Epithelial cell of prostate (primary cell): ENCODE results near the gene GRP.

Experiments
- DNase-seq: peaks from one replicate; pipeline ENCODE4 v3.0.0-alpha.2; 2011; ENCODE audit warnings: low read depth, low spot score
- H3K27ac ChIP-seq: fragments of 450-650 bp; 2 replicates; pipeline ENCODE4 v1.5.1; 2017; ENCODE audit warnings: mild to moderate bottlenecking

Gene GRP

GRCh38 chr18:59266459-59266858, 46.5 kb downstream of the GRP start:
- H3K27ac ChIP-seq: no peak overlapping the region
- DNase-seq: no peak

- DNase-seq: no peak
- H3K27ac ChIP-seq: no peak overlapping the region
Observed at GRCh38 chr18:59266886-59267502, 47.0 kb downstream of the GRP start.

- no peak overlapping the region for H3K27ac ChIP-seq
- no peak for DNase-seq
Observed at GRCh38 chr18:59267503-59268126, 47.7 kb downstream of the GRP start.

DNA sequence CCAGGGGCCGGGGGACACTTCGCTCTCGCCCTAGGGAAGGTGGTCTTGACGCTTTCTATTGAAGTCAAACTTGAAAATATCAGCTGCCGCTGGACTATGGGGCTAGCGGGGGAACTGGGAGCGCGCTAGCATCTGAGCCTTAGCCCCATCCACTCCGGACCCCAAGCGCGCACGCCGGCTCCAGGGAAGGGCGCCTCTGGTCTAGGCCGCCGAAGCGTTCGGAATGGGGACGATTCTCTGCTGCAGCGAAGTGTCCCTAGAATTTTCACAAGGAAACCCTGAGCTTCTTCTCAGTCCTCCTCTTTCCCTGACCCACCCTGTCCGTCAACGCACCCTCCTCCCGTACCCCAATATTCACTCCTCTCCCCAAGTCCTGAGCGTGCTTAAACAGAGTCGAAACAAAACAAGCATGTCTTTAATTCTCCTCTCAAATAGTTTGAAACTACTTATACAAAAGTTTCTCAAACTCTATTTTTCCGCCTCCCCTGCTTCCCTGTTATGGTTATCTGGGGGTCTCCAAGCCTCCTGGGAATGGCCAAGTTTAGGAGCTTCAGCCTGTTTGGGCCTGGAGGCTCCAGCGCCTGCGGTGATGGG, 48.3 kb downstream of the GRP start:
- no peak overlapping the region for H3K27ac ChIP-seq
- DNase-seq: no peak

- DNase-seq: no peak
- H3K27ac ChIP-seq: no peak overlapping the region
Observed at GRCh38 chr18:59268721-59269562, 49.0 kb downstream of the GRP start.

DNA sequence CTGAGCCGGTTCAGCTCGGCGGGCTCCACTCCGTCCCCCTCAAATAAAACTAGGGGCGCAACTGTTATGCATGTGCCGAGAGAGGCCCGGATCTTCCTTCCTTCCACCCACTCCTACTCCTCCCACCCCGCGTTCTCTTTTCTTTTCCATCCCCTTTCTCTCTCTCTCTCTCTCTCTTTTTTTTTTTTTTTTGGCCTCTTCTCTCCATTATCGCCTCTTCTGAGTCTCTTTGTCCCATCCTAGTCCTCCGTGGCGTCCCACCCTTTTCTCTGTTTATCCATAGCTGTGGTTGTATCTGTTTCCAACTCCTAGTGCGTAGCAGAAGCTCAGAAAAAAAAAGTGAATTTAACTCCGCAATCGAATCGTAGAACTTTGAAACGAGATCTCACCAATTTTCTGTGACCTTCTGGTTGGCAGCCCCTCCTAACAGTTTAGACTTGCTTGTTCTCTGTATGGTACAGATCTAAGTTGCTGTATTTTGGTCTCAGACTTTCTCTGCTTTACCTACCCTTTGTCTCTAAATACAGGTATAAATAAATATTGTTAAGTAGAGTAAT, 49.7 kb downstream of the GRP start:
- no peak for DNase-seq

GRCh38 chr18:59270689-59271257, 50.8 kb downstream of the GRP start:
- H3K27ac ChIP-seq: no peak overlapping the region
- DNase-seq: no peak

More for the DNA sequence above, 49.7 kb downstream of the GRP start:
- H3K27ac ChIP-seq: no peak overlapping the region

GRCh38 chr18:59271606-59272220, 51.8 kb downstream of the GRP start:
- no peak overlapping the region for H3K27ac ChIP-seq
- DNase-seq: no peak

GRCh38 chr18:59272221-59272888, 52.4 kb downstream of the GRP start:
- no peak overlapping the region for H3K27ac ChIP-seq
- no peak for DNase-seq

DNA sequence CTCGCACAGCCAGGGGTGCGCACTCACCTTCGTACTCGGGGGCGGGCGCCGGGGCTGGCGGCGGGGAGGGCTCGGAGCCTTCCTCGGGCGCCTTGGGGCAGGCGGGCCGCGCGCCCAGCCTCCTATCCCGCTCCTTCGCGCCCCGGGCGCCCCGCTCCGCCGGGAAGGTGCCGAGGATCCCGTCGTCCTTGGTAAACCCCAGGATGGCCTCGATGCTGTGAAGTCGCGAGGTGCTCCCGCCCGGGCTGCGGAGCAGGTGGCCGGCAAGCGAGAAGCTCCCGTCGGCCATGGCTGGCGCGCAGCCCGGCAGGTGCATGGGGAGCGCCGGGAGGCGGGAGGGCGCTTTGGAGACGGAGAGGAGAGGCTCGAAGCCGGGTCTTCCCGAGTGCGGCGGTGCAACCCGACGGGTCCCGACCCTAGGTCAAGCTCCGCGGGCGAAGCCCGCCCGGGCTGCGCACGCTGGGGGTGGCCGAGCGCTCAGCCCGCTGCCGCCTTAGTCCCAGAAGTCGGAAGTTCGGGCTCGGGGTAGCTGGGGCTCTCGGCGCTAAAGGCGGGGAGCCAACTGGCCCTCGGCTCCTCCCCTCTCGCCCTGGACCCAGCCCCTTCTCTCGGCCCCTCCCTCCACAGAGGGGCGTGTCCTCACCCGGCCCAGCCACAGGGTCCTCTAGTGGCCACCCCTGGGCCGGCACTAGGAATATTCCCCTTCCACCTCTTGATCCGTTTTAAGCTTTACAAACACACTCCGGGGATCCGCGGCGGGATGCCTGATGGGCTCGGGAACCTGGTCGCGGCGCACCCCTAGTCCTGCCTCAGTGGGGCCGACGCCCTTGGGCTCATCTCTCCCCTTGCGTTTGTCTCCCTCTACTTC, 53.2 kb downstream of the GRP start, which contains the start of gene RAX:
Gene RAX, minus strand, starts transcription at position 564 of the 868 bp plus-strand sequence. Its CDS starts 248 bp downstream, at position 316.
- no peak for DNase-seq

DNA sequence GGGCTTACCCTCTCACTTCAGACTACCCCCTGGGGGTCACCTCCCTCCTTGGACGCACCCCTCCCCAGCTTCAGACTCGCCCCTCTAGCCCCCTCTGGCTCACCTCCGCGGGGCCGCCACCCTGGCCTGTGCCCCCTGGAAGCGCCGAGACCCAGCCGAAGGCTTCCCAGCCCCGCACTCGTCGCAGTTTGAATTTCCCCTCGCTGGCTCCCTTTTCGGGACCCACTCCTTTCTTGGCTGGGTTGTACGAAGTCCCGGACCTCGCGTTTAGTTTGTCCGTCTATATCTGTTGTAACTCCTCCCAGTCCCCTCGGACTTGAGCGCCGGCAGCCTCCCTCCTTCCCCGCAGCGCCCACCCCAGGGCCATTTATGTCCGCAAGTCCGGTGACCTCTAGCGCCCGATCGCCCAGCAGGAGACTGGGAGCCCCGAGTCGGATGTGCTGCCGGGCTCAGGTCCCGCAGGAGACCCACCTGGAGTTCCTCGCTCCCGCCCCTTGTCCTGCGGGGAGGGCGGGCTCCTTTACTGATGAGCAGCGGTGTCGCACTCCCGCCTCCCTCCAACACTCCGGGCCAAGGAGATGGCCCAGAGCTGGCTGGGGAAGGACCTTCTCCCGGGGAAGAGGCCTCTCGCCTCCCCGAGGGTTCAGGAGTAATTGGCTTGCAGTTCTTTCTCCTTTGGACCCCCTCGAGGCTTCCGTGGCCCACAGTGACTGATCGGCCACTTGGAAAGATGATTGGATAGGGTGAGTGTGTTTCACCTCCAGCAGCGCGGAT, 54.0 kb downstream of the GRP start:
- DNase-seq: no peak
- H3K27ac ChIP-seq: no peak overlapping the region

More for the DNA sequence above, 53.2 kb downstream of the GRP start, which contains the start of gene RAX:
- no peak within 1 kb of the TSS for H3K27ac ChIP-seq

GRCh38 chr18:59274533-59274928, 54.6 kb downstream of the GRP start:
- no peak overlapping the region for H3K27ac ChIP-seq
- no peak for DNase-seq

- no peak for DNase-seq
Observed at GRCh38 chr18:59275406-59275949, 55.5 kb downstream of the GRP start.

DNA sequence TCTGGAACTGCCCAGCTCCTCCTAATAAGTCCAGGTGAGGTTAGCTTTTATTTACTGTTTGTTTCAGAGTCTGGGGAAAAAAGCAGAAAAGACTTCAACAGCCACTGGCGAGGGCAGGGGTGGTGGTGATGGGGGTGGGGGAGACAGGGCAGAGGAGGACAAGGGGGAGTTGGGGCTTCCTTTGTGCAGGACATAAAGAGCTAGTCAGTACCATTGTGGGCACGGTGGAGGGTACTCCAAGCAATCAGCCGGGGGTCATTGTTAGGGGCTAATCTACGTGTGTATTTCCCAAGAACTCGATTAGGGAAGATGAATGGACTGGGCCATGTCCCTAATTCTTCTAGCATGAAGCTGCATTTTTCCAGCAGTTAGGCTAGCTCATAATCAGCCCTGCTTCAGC, 56.1 kb downstream of the GRP start:
- no peak for DNase-seq
- H3K27ac ChIP-seq: no peak overlapping the region

More at GRCh38 chr18:59275406-59275949, 55.5 kb downstream of the GRP start:
- H3K27ac ChIP-seq: no peak overlapping the region

DNA sequence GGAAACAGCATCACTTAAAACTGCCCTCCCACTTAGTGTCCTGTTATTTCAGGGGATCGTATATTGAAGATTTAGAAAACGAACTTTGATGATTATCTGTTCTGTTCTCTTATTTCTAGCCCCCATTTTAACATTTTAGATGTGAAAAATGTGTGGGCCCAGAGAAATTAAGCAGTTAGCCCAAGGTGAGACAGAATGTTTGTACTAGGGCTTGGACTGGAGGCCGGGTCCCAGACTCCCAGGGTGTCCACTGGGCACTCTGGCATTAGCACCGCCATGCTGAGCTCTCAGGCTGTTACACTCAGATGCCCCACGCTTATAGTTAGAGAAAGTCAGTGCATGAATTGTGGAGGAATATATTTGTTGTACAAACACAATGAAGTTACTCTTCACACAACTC, 58.8 kb downstream of the GRP start:
- DNase-seq: no peak
- H3K27ac ChIP-seq: no peak overlapping the region

DNA sequence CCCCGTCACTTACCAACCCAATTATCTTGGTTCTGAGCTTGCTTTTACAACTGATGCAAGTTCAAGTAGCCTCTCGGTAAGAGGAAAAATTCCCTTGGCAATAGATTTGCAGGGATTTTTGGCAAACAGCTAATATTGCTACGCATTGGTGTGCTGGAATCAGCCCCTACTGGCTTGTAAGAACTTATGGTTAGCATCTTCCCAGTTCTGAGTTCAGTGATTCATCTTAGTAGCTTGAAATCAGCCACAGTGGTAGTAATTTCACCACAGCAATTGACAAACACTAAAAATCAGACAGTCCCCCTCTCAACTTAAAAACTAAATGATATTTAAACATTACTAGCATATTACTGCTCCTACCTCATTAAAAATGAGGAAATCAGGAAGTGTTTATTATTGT, 59.2 kb downstream of the GRP start:
- no peak overlapping the region for H3K27ac ChIP-seq
- no peak for DNase-seq

DNA sequence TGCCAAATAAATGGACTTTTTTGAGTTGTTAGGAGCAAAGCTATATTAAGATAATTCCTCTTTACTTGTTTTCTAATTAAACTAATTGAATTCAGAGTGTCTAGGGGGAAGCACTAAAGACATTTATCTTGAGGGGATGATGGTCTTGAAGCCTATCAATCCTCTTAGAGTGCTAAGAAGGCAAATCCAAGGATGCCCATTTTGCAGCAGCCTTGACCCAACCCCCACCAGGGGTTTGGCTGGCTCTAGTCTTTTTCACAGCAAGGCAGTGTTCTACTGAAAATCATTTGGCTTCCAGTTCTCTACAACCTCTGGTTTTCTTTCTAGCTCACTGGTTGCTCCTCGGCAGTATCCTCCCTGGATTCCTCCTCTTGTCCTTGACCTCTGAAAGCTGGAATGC, 59.8 kb downstream of the GRP start:
- DNase-seq: no peak
- H3K27ac ChIP-seq: no peak overlapping the region
